HCT116 (cell line): ENCODE measurements around the gene SAMD4A. TPM values are rescaled to one million over a fixed set of nuclear protein-coding genes. Genes with fewer than 3 reads are reported as not detected.

Source experiments
- ATAC-seq: fragments of 200-7000 bp; cut with Tn5 transposase; 2 replicates; pipeline ENCODE4 v1.9.1; 2020; ENCODE audit warnings: mild to moderate bottlenecking, moderate library complexity
- BruUV-seq: library from RNA; stranded (reverse); fragments of 400-500 nt; replicated peaks from 2 replicates; lab custom pipeline; 2021; lab: Mats Ljungman, UMichigan
- CTCF ChIA-PET: fragments of 300-600 bp; sonication (Branson Sonifier 250); formaldehyde crosslinking; loops from one replicate; lab custom pipeline; 2021; ENCODE audit warnings: antibody characterized with exemption; lab: Charles Lee
- POLR2A ChIA-PET: fragments of 300-600, 350-600 bp; sonication (Branson Sonifier 250); formaldehyde crosslinking; loops from one replicate; lab custom pipeline; 2021; ENCODE audit warnings: antibody characterized with exemption; lab: Charles Lee
- RAD21 ChIA-PET, 2 experiments: fragments of 300-600 bp; sonication (Branson Sonifier 250); formaldehyde crosslinking; loops; one replicate each; lab custom pipeline; 2023; ENCODE audit warnings: low total read pairs in 2 of 2; ENCODE audit not compliant: uncharacterized antibody in 2 of 2, unreplicated experiment in 2 of 2, low non-redundant PET in 1 of 2; lab: Charles Lee
- DNase-seq: peaks from one replicate; pipeline ENCODE4 v3.0.0-alpha.2; 2010; ENCODE audit warnings: low read depth, low spot score
- H2AFZ ChIP-seq: fragments of 200-600 bp; shearing (Covaris generic), sonication (generic); 2 replicates; pipeline ENCODE4 v1.6.1; 2017; ENCODE audit warnings: low read depth, mixed run types, mixed read lengths, antibody characterized with exemption, low read length; ENCODE audit not compliant: poor library complexity, severe bottlenecking
- H3K27ac ChIP-seq: 2 replicates; pipeline ENCODE4 v1.5.1; 2012; ENCODE audit warnings: low read depth, low read length
- H3K27me3 ChIP-seq: fragments of 200-600 bp; sonication (generic); 2 replicates; pipeline ENCODE4 v1.6.1; 2016; ENCODE audit warnings: mixed run types, low read length, mixed read lengths; ENCODE audit not compliant: insufficient read depth
- H3K36me3 ChIP-seq, 2 experiments: fragments of 200-500 bp in 1 of 2; fragments of 200-600 bp in 1 of 2; sonication (Bioruptor generic) in 1 of 2; sonication (generic) in 1 of 2; 2 replicates each; pipeline versions ENCODE4 v1.5.1 to v1.6.1; 2014 to 2016; ENCODE audit warnings: low read length in 2 of 2, inconsistent platforms in 1 of 2, mixed read lengths in 1 of 2, mixed run types in 1 of 2; ENCODE audit not compliant: insufficient read depth in 2 of 2, control insufficient read depth in 1 of 2
- H3K4me1 ChIP-seq, 2 experiments: fragments of 200-600 bp in 1 of 2; sonication (generic) in 1 of 2; 2 replicates each; pipeline versions ENCODE4 v1.5.1 to v1.6.1; 2012 to 2017; ENCODE audit warnings: low read length in 2 of 2, inconsistent platforms in 1 of 2, mild to moderate bottlenecking in 1 of 2, mixed read lengths in 1 of 2, mixed run types in 1 of 2, moderate library complexity in 1 of 2; ENCODE audit not compliant: insufficient read depth in 2 of 2, control insufficient read depth in 1 of 2
- H3K4me2 ChIP-seq: fragments of 200-600 bp; sonication (generic); 2 replicates; pipeline ENCODE4 v1.6.1; 2017; ENCODE audit warnings: mixed run types, low read length, mixed read lengths
- H3K4me3 ChIP-seq, 2 experiments: fragments of 200-600 bp in 1 of 2; sonication (generic) in 1 of 2; replicated peaks in 1 of 2; 2 replicates each; pipeline ENCODE4 v1.5.1; 2011 to 2016; ENCODE audit warnings: low read length in 2 of 2, control low read depth in 1 of 2, low read depth in 1 of 2, mild to moderate bottlenecking in 1 of 2, mixed read lengths in 1 of 2, mixed run types in 1 of 2
- H3K79me2 ChIP-seq: fragments of 200-600 bp; sonication (generic); 2 replicates; pipeline ENCODE4 v1.6.1; 2017; ENCODE audit warnings: mild to moderate bottlenecking, mixed run types, low read length, moderate library complexity, mixed read lengths; ENCODE audit not compliant: insufficient read depth
- H3K9ac ChIP-seq: fragments of 200-600 bp; sonication (generic); 2 replicates; pipeline ENCODE4 v1.6.1; 2016; ENCODE audit warnings: low read length, mixed read lengths
- H3K9me2 ChIP-seq: fragments of 200-600 bp; sonication (generic), shearing (Covaris generic); 2 replicates; pipeline ENCODE4 v1.6.1; 2017; ENCODE audit warnings: mixed run types, mild to moderate bottlenecking, moderate library complexity; ENCODE audit not compliant: insufficient read depth
- H3K9me3 ChIP-seq, 2 experiments: fragments of 200-500 bp in 1 of 2; fragments of 200-600 bp in 1 of 2; sonication (Bioruptor generic) in 1 of 2; sonication (generic) in 1 of 2; 2 replicates each; pipeline ENCODE4 v1.6.1; 2014 to 2017; ENCODE audit warnings: low read length in 2 of 2, mixed read lengths in 2 of 2, inconsistent platforms in 1 of 2, low read depth in 1 of 2, mild to moderate bottlenecking in 1 of 2, mixed run types in 1 of 2, moderate library complexity in 1 of 2; ENCODE audit not compliant: control insufficient read depth in 1 of 2, insufficient read depth in 1 of 2
- H4K20me1 ChIP-seq: fragments of 200-600 bp; sonication (generic), shearing (Covaris generic); 2 replicates; pipeline ENCODE4 v1.6.1; 2017; ENCODE audit warnings: mixed run types, mild to moderate bottlenecking, moderate library complexity; ENCODE audit not compliant: insufficient read depth
- CBX3 ChIP-seq: IDR thresholded peaks from 2 replicates; pipeline ENCODE4 v1.6.1; 2012; ENCODE audit warnings: low read depth
- CEBPB ChIP-seq: IDR thresholded peaks from 2 replicates; pipeline ENCODE4 v1.6.1; 2012; ENCODE audit warnings: low read depth
- ELF1 ChIP-seq: IDR thresholded peaks from 2 replicates; pipeline ENCODE4 v1.6.1; 2012; ENCODE audit warnings: low read depth, borderline replicate concordance
- MAX ChIP-seq: IDR thresholded peaks from 2 replicates; pipeline ENCODE4 v1.6.1; 2012
- RAD21 ChIP-seq: IDR thresholded peaks from 2 replicates; pipeline ENCODE4 v1.6.1; 2012; ENCODE audit warnings: low read depth, mild to moderate bottlenecking
- SIN3A ChIP-seq: IDR thresholded peaks from 2 replicates; pipeline ENCODE4 v1.6.1; 2012; ENCODE audit warnings: low read depth
- intact Hi-C: fragments of 100-400 bp; cut with micrococcal nuclease; formaldehyde crosslinking; loops from 2 replicates; pipeline ENCODE4 v1.10.0; 2022
- total RNA-seq: library from RNA; stranded (reverse); gene quantifications from one replicate; pipeline ENCODE4 v1.2.1, GENCODE V29; 2021; ENCODE audit not compliant: unreplicated experiment
- TF ChIP-seq, protein P1 (sequence below), 3 experiments: fragments of 200-600 bp in 1 of 3; sonication (generic) in 1 of 3; IDR thresholded peaks in 2 of 3; conservative IDR thresholded peaks in 1 of 3; 2 replicates each; pipeline ENCODE4 v1.5.1; 2012 to 2017; ENCODE audit warnings: low read depth in 2 of 3, low read length in 2 of 3, antibody characterized with exemption in 1 of 3, borderline replicate concordance in 1 of 3, control low read depth in 1 of 3, mild to moderate bottlenecking in 1 of 3, mixed read lengths in 1 of 3, mixed run types in 1 of 3, moderate library complexity in 1 of 3; ENCODE audit not compliant: insufficient read depth in 1 of 3

The SAMD4A gene
- total RNA-seq, 1 experiment from 2014 or later, result 9.0 TPM

DNA sequence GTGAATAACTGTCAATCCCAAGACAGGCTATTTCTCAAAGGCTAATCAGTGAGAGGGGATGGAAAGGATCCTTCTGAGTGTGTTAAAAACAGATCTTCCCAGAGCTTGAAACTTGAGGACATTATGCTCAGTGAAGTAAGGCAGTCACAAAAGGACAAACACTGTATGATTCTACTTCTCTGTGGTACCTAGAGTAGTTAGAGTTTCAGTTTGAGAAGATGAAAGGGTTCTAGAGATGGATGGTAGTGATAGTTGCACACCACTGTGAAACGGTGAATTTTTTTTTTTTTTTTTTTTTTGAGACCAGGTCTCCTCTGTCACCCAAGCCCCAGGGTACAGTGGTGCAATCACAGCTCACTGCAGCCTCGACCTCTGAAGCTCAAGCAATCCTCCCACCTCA is 133.8 kb downstream of the SAMD4A start:
- no peak overlapping the region for H3K4me2 ChIP-seq
- H3K9ac ChIP-seq, result no peak overlapping the region
- no peaks in the 10 kb centered on the region for H3K9me2 ChIP-seq
- H3K36me3 ChIP-seq, result no peaks in the 10 kb centered on the region
- intact Hi-C loops, result no loop called here
- no peaks in the 10 kb centered on the region for H3K9me3 ChIP-seq
- CTCF ChIA-PET, result interaction anchor here (1.0 to 1.9 kb wide), 2 partner anchors 9 to 73 kb away, joined by 3 to 4 read pairs; no protein-coding TSS in a partner anchor
- DNase-seq (no peak), ATAC-seq (no peak)
- no TSS peak for BruUV-seq
- no peak overlapping the region for H3K27ac ChIP-seq
- no peaks in the 10 kb centered on the region for H3K79me2 ChIP-seq
- H2AFZ ChIP-seq, result no peak overlapping the region
- no peak overlapping the region for H3K4me3 ChIP-seq
- H3K27me3 ChIP-seq, result no peaks in the 10 kb centered on the region
- POLR2A ChIA-PET, result no interaction called here
- TF ChIP-seq CBX3, result no peak
- RAD21 ChIA-PET, result interaction anchor here in 1 of 2 experiments (1.1 kb wide), 1 partner anchor 136 kb away, joined by 4 read pairs; no protein-coding TSS in a partner anchor
- peaks cover 0 to 18% of the 10 kb centered on the region in 2 experiments; a peak in 1 of 4 replicates for H3K4me1 ChIP-seq
- no peaks in the 10 kb centered on the region for H4K20me1 ChIP-seq

DNA sequence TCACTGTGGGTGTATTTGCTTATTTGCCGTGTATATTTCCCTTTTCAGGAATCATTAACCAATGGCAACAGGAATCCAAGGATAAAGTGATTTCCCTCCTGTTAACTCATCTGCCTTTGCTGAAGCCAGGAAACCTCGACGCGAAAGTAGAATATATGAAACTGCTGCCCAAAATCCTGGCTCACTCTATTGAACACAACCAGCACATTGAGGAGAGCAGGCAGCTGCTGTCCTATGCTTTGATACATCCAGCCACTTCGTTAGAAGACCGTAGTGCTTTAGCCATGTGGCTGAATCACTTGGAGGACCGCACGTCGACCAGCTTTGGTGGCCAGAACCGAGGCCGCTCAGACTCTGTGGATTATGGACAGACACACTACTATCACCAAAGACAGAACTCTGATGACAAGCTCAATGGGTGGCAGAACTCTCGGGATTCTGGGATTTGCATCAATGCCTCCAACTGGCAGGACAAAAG is 135.1 kb downstream of the SAMD4A start:
- no peak overlapping the region for H3K4me3 ChIP-seq
- no peaks in the 10 kb centered on the region for H3K36me3 ChIP-seq
- no peaks in the 10 kb centered on the region for H4K20me1 ChIP-seq
- POLR2A ChIA-PET, result no interaction called here
- H3K79me2 ChIP-seq, result no peaks in the 10 kb centered on the region
- no peak for ATAC-seq
- no peaks in the 10 kb centered on the region for H3K27me3 ChIP-seq
- H3K27ac ChIP-seq, result no peak overlapping the region
- H3K4me1 ChIP-seq, result peaks cover 0 to 18% of the 10 kb centered on the region in 2 experiments; a peak in 1 of 4 replicates
- no peaks in the 10 kb centered on the region for H3K9me2 ChIP-seq
- TF ChIP-seq, protein P1, sequence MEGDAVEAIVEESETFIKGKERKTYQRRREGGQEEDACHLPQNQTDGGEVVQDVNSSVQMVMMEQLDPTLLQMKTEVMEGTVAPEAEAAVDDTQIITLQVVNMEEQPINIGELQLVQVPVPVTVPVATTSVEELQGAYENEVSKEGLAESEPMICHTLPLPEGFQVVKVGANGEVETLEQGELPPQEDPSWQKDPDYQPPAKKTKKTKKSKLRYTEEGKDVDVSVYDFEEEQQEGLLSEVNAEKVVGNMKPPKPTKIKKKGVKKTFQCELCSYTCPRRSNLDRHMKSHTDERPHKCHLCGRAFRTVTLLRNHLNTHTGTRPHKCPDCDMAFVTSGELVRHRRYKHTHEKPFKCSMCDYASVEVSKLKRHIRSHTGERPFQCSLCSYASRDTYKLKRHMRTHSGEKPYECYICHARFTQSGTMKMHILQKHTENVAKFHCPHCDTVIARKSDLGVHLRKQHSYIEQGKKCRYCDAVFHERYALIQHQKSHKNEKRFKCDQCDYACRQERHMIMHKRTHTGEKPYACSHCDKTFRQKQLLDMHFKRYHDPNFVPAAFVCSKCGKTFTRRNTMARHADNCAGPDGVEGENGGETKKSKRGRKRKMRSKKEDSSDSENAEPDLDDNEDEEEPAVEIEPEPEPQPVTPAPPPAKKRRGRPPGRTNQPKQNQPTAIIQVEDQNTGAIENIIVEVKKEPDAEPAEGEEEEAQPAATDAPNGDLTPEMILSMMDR (IDR thresholded peaks at IDR 0.05 in 2 of 3, conservative IDR thresholded peaks at IDR 0.05 in 1 of 3; ENCODE audit: borderline replicate concordance in 1 of 3, insufficient read depth in 1 of 3, low read depth in 2 of 3, low read length in 2 of 3), result no peak
- TF ChIP-seq CEBPB (no peak), ELF1 (no peak), SIN3A (no peak), MAX (no peak), RAD21 (no peak)
- TF ChIP-seq, all 23 proteins: peak for 0
- intact Hi-C loops, result no loop called here
- DNase-seq, result no peak
- ChIA-PET RAD21 (no interaction called here), CTCF (no interaction called here)
- Histone ChIP-seq H3K4me2 (no peak overlapping the region), H3K9me3 (no peaks in the 10 kb centered on the region), H3K9ac (no peak overlapping the region), H2AFZ (no peak overlapping the region)
- BruUV-seq, result no TSS peak
